ENCODE measurements around the gene BARX1.

BARX1 gene

GRCh38 chr9:93910196-93910595 lies 45.0 kb downstream of the BARX1 start:
- Histone ChIP-seq H2AFZ (ENCODE audit: low read depth) (no peak overlapping the region), H3K79me2 (ENCODE audit: insufficient read depth, low read depth) (no peaks in the 10 kb centered on the region), H3K9ac (no peak overlapping the region), H3K27me3 (ENCODE audit: insufficient read depth, low read depth) (no peaks in the 10 kb centered on the region), H3K36me3 (ENCODE audit: insufficient read depth) (no peaks in the 10 kb centered on the region), H3K4me3 (IDR thresholded peaks at IDR 0.05; ENCODE audit: insufficient read depth, low read depth, low read length) (no peak overlapping the region), H4K20me1 (ENCODE audit: insufficient read depth) (no peaks in the 10 kb centered on the region), H3K4me1 (ENCODE audit: low read depth, poor library complexity, severe bottlenecking) (no peaks in the 10 kb centered on the region), H3K4me2 (no peak overlapping the region), H3K27ac (no peak overlapping the region)
- TF ChIP-seq CTCF (conservative IDR thresholded peaks at IDR 0.05; ENCODE audit: low read depth, low read length) = no peak

GRCh38 chr9:93909242-93909616 lies 45.9 kb downstream of the BARX1 start:
- H4K20me1 ChIP-seq (ENCODE audit: insufficient read depth) = no peaks in the 10 kb centered on the region
- no peaks in the 10 kb centered on the region for H3K27me3 ChIP-seq (ENCODE audit: insufficient read depth, low read depth)
- H3K4me2 ChIP-seq = no peak overlapping the region
- no peak overlapping the region for H3K9ac ChIP-seq
- no peak for TF ChIP-seq CTCF (conservative IDR thresholded peaks at IDR 0.05; ENCODE audit: low read depth, low read length)
- H3K4me3 ChIP-seq (IDR thresholded peaks at IDR 0.05; ENCODE audit: insufficient read depth, low read depth, low read length) = no peak overlapping the region
- H3K27ac ChIP-seq = no peak overlapping the region
- H3K36me3 ChIP-seq (ENCODE audit: insufficient read depth) = no peaks in the 10 kb centered on the region
- H3K4me1 ChIP-seq (ENCODE audit: low read depth, poor library complexity, severe bottlenecking) = no peaks in the 10 kb centered on the region
- H3K79me2 ChIP-seq (ENCODE audit: insufficient read depth, low read depth) = no peaks in the 10 kb centered on the region
- H2AFZ ChIP-seq (ENCODE audit: low read depth) = no peak overlapping the region

GRCh38 chr9:93908591-93909241 lies 46.4 kb downstream of the BARX1 start:
- no peaks in the 10 kb centered on the region for H3K79me2 ChIP-seq (ENCODE audit: insufficient read depth, low read depth)
- H3K4me1 ChIP-seq (ENCODE audit: low read depth, poor library complexity, severe bottlenecking) = no peaks in the 10 kb centered on the region
- no peaks in the 10 kb centered on the region for H4K20me1 ChIP-seq (ENCODE audit: insufficient read depth)
- TF ChIP-seq CTCF (conservative IDR thresholded peaks at IDR 0.05; ENCODE audit: low read depth, low read length) = no peak
- H3K4me3 ChIP-seq (IDR thresholded peaks at IDR 0.05; ENCODE audit: insufficient read depth, low read depth, low read length) = no peak overlapping the region
- no peak overlapping the region for H3K9ac ChIP-seq
- H3K36me3 ChIP-seq (ENCODE audit: insufficient read depth) = no peaks in the 10 kb centered on the region
- no peak overlapping the region for H2AFZ ChIP-seq (ENCODE audit: low read depth)
- no peak overlapping the region for H3K27ac ChIP-seq
- no peak overlapping the region for H3K4me2 ChIP-seq
- no peaks in the 10 kb centered on the region for H3K27me3 ChIP-seq (ENCODE audit: insufficient read depth, low read depth)

- H3K4me3 ChIP-seq (IDR thresholded peaks at IDR 0.05; ENCODE audit: insufficient read depth, low read depth, low read length) = no peak overlapping the region
- H3K9ac ChIP-seq = no peak overlapping the region
- no peak overlapping the region for H3K27ac ChIP-seq
- no peaks in the 10 kb centered on the region for H3K36me3 ChIP-seq (ENCODE audit: insufficient read depth)
- H3K4me2 ChIP-seq = no peak overlapping the region
- no peak for TF ChIP-seq CTCF (conservative IDR thresholded peaks at IDR 0.05; ENCODE audit: low read depth, low read length)
- H4K20me1 ChIP-seq (ENCODE audit: insufficient read depth) = no peaks in the 10 kb centered on the region
- H3K27me3 ChIP-seq (ENCODE audit: insufficient read depth, low read depth) = no peaks in the 10 kb centered on the region
- H3K79me2 ChIP-seq (ENCODE audit: insufficient read depth, low read depth) = no peaks in the 10 kb centered on the region
- no peaks in the 10 kb centered on the region for H3K4me1 ChIP-seq (ENCODE audit: low read depth, poor library complexity, severe bottlenecking)
- no peak overlapping the region for H2AFZ ChIP-seq (ENCODE audit: low read depth)
These were observed 47.5 kb downstream of the BARX1 start for GRCh38 chr9:93907551-93908199.
